Gastroesophageal sphincter (tissue), 3 donors: Measurements from ENCODE around the gene CNKSR2.

ENCODE experiments used
- EP300 ChIP-seq: sonication (generic); formaldehyde crosslinking; IDR thresholded peaks from one replicate; pipeline ENCODE4 v1.6.1; 2017; ENCODE audit warnings: antibody characterized with exemption, mild to moderate bottlenecking
- TF ChIP-seq, protein P1 (sequence below), 4 experiments: fragments of 200-600 bp in 2 of 4; fragments of 450-650 bp in 2 of 4; sonication (generic) in 1 of 4; IDR thresholded peaks; one replicate each; pipeline ENCODE4 v1.5.1; 2017 to 2019; ENCODE audit warnings: antibody characterized with exemption in 4 of 4, mild to moderate bottlenecking in 2 of 4, moderate library complexity in 2 of 4

DNA sequence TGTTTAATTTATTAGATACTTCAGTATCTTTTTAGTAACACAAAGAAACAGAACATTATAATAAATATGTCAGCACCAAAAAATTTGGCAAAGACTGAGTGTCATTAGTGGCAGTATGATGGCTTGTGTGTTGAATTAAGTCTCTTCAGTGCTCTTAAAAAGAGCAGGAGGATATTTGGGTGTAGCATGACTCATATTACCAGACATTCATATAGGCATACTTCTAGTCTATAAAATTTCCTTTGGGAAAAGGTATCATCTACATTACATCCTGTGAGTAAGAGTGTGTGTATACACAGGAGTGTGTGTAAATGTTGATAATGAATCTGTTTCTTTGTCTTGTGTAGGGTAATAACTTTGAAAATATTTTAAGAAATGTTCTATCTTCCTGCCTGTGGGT is 135.7 kb downstream of the CNKSR2 start:
- no peak for TF ChIP-seq EP300
- TF ChIP-seq, protein P1, sequence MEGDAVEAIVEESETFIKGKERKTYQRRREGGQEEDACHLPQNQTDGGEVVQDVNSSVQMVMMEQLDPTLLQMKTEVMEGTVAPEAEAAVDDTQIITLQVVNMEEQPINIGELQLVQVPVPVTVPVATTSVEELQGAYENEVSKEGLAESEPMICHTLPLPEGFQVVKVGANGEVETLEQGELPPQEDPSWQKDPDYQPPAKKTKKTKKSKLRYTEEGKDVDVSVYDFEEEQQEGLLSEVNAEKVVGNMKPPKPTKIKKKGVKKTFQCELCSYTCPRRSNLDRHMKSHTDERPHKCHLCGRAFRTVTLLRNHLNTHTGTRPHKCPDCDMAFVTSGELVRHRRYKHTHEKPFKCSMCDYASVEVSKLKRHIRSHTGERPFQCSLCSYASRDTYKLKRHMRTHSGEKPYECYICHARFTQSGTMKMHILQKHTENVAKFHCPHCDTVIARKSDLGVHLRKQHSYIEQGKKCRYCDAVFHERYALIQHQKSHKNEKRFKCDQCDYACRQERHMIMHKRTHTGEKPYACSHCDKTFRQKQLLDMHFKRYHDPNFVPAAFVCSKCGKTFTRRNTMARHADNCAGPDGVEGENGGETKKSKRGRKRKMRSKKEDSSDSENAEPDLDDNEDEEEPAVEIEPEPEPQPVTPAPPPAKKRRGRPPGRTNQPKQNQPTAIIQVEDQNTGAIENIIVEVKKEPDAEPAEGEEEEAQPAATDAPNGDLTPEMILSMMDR (IDR thresholded peaks at IDR 0.05), result no peak
